Right lobe of liver (tissue), 4 donors: ENCODE results near the gene EHBP1L1.

Source experiments
- POLR2A ChIP-seq: fragments of 450-650 bp; IDR thresholded peaks from one replicate; pipeline ENCODE4 v1.6.1; 2017; ENCODE audit warnings: antibody characterized with exemption, mild to moderate bottlenecking
- TF ChIP-seq, protein P1 (sequence below), 4 donors: fragments of 200-600 bp in 3 of 4; fragments of 450-650 bp in 1 of 4; IDR thresholded peaks; one replicate each; pipeline versions ENCODE4 v1.5.1 to v1.8.0; 2016 to 2022; ENCODE audit warnings: antibody characterized with exemption in 4 of 4, mild to moderate bottlenecking in 2 of 4
- donor health status: DM: no; HTN: no; CAD: no.
- donor health status: DM: no; HTN: no; CAD: no.
- donor health status: DM: no; HTN: yes; CAD: no.

DNA sequence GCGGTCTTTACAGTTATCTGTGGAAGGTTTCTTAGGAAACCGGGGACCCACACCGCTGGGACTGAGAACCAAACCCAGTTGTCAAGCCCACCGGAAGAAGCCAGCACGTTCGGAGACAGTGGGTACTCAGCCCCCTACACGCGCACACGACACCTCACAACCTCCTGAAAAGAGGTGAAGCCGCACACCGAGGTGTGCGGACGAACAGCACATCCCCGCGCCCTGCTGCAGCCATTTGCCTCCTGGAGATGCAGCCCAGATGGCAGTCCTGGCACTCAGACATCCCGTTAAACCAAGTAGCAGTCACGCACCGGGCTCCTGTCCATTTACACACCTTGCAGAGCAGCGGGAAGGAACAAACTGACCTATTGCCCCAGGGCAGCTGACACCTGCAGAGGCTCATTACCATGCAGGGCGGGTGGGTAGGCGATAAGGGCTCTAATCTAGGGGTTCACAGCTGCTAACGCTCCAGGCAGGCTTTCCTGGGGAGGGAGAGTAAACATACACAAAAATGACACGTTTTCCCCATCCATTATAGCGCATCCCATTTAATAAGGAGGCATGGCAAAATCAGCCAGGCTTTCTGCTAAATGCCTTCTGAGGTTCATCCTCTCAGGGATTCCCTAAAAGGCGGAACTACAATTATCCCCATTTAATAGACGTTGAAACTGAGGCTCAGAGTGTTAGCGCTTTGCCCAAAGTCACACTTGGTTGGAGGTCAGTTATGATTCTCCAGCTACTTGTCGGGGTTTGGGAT is 864 bp upstream of the EHBP1L1 start:
- TF ChIP-seq, protein P1, sequence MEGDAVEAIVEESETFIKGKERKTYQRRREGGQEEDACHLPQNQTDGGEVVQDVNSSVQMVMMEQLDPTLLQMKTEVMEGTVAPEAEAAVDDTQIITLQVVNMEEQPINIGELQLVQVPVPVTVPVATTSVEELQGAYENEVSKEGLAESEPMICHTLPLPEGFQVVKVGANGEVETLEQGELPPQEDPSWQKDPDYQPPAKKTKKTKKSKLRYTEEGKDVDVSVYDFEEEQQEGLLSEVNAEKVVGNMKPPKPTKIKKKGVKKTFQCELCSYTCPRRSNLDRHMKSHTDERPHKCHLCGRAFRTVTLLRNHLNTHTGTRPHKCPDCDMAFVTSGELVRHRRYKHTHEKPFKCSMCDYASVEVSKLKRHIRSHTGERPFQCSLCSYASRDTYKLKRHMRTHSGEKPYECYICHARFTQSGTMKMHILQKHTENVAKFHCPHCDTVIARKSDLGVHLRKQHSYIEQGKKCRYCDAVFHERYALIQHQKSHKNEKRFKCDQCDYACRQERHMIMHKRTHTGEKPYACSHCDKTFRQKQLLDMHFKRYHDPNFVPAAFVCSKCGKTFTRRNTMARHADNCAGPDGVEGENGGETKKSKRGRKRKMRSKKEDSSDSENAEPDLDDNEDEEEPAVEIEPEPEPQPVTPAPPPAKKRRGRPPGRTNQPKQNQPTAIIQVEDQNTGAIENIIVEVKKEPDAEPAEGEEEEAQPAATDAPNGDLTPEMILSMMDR (IDR thresholded peaks at IDR 0.05), result no peak
- no peak for TF ChIP-seq POLR2A
